Parathyroid adenoma (tissue), 2 donors: ENCODE results near the gene AXDND1.
A peak's percentile ranks its signal among the peaks of the same experiment; 100 is the strongest.

Experiments
- H2AFZ ChIP-seq: fragments of 300-600 bp; sonication (generic); one replicate; pipeline ENCODE4 v1.7.0; 2017; ENCODE audit warnings: antibody characterized with exemption, mild to moderate bottlenecking
- H3K27ac ChIP-seq: fragments of 300-600 bp; sonication (generic); one replicate; pipeline ENCODE4 v1.7.0; 2017
- H3K27me3 ChIP-seq: fragments of 300-600 bp; sonication (generic); one replicate; pipeline ENCODE4 v1.7.0; 2017; ENCODE audit warnings: low read length; ENCODE audit not compliant: control insufficient read depth, insufficient read depth
- H3K36me3 ChIP-seq: fragments of 300-600 bp; sonication (generic); one replicate; pipeline ENCODE4 v1.7.0; 2017; ENCODE audit warnings: low read length; ENCODE audit not compliant: control insufficient read depth, insufficient read depth
- H3K4me1 ChIP-seq: fragments of 300-600 bp; sonication (generic); one replicate; pipeline ENCODE4 v1.7.0; 2017; ENCODE audit warnings: control low read depth
- H3K4me2 ChIP-seq: fragments of 300-600 bp; sonication (generic); one replicate; pipeline ENCODE4 v1.7.0; 2017; ENCODE audit warnings: low read length
- H3K4me3 ChIP-seq: fragments of 300-600 bp; sonication (generic); one replicate; pipeline ENCODE4 v1.7.0; 2017; ENCODE audit warnings: low read depth, low read length
- H3K79me2 ChIP-seq: fragments of 300-600 bp; sonication (generic); one replicate; pipeline ENCODE4 v1.7.0; 2017; ENCODE audit warnings: control low read depth
- H3K9ac ChIP-seq: fragments of 300-600 bp; sonication (generic); one replicate; pipeline ENCODE4 v1.7.0; 2017; ENCODE audit warnings: mild to moderate bottlenecking
- H3K9me3 ChIP-seq: fragments of 300-600 bp; sonication (generic); one replicate; pipeline ENCODE4 v1.7.0; 2017; ENCODE audit warnings: low read length; ENCODE audit not compliant: control insufficient read depth
- TF ChIP-seq, protein P1 (sequence below): fragments of 300-600 bp; sonication (generic); IDR thresholded peaks from one replicate; pipeline ENCODE4 v1.7.0; 2017; ENCODE audit warnings: antibody characterized with exemption, mild to moderate bottlenecking
- donor health status: primary hyperparathyroidism.

AXDND1 gene

DNA sequence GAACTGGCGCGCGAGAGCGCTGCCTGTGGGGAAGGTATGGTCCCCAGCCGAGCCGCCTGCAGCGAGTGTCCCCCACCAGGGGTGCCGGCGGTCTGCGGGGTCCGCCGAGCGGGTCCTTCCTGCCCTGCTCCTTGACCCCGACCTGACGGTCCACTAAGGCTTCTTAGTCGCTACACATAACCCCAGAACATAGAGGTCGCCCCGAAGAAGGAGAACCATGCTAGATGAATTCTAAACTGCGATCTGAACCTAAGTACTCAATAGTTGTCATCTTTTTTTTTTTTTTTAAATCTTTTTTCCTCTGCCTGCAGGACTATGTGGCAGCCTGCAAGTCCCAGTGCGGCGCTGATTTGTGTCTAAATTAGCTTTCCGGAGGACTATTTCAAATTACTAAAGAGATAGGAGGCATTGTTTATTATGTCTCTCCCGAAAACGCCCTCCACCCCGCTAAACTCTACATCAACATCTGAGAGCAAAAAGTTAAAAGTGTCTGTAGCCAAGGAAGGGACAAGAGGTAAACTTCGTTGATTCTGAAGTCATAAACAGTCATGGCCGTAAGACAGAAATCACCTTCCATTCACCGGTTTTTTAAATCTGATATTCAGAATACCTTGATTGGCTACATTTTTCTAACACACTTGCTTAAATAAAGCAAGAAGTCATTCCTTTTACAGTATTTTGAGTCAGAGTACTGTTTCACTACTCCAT is 476 bp downstream of the AXDND1 start:
- Histone ChIP-seq H3K9me3 (no peaks in the 10 kb centered on the region), H3K4me3 (peak overlapping the region; percentile 72), H3K4me2 (peak overlapping the region; percentile 86), H3K36me3 (no peaks in the 10 kb centered on the region), H2AFZ (peak overlapping the region; percentile 97), H3K79me2 (no peaks in the 10 kb centered on the region), H3K4me1 (no peaks in the 10 kb centered on the region), H3K27me3 (no peaks in the 10 kb centered on the region), H3K9ac (peak overlapping the region; percentile 53), H3K27ac (peak overlapping the region; percentile 96)
- TF ChIP-seq, protein P1, sequence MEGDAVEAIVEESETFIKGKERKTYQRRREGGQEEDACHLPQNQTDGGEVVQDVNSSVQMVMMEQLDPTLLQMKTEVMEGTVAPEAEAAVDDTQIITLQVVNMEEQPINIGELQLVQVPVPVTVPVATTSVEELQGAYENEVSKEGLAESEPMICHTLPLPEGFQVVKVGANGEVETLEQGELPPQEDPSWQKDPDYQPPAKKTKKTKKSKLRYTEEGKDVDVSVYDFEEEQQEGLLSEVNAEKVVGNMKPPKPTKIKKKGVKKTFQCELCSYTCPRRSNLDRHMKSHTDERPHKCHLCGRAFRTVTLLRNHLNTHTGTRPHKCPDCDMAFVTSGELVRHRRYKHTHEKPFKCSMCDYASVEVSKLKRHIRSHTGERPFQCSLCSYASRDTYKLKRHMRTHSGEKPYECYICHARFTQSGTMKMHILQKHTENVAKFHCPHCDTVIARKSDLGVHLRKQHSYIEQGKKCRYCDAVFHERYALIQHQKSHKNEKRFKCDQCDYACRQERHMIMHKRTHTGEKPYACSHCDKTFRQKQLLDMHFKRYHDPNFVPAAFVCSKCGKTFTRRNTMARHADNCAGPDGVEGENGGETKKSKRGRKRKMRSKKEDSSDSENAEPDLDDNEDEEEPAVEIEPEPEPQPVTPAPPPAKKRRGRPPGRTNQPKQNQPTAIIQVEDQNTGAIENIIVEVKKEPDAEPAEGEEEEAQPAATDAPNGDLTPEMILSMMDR: no peak

DNA sequence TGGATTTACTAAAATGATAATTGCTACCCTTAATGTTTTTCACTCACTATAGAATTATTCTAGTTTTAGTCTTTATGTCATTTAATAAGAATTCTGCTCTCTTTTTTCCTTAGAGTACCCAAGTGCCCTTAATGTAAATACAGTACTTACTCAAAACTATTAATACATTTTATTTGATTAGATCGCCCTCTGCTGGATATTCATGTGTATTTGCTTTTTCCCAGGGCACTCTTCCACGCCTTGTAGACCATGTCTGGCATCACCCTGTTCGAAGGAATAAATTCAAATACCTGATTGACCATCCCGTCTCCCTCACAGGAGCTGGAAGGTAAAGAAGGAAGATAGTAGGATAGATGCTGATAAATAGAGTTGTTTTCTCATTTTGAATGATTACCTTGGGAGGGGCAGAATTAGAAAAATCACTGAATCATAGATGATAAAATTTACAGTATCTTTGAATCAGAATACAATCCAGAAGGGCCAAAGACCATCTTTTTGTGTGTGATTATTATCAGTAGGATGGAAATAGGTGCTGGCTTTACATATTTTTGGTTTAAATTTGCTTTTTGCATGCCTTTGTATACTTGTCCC is 4.1 kb downstream of the AXDND1 start:
- Histone ChIP-seq H3K79me2 (no peaks in the 10 kb centered on the region), H3K27me3 (no peaks in the 10 kb centered on the region), H3K36me3 (no peaks in the 10 kb centered on the region), H3K4me3 (no peak overlapping the region), H3K27ac (no peak overlapping the region), H2AFZ (no peak overlapping the region), H3K9me3 (no peaks in the 10 kb centered on the region), H3K4me1 (no peaks in the 10 kb centered on the region), H3K4me2 (no peak overlapping the region), H3K9ac (no peak overlapping the region)
- TF ChIP-seq, protein P1: peak; percentile 56

GRCh38 chr1:179372160-179372559 is 6.4 kb downstream of the AXDND1 start:
- Histone ChIP-seq H2AFZ (no peak overlapping the region), H3K4me3 (no peak overlapping the region), H3K4me1 (no peaks in the 10 kb centered on the region), H3K27ac (no peak overlapping the region), H3K9ac (no peak overlapping the region), H3K36me3 (no peaks in the 10 kb centered on the region), H3K9me3 (no peaks in the 10 kb centered on the region), H3K4me2 (no peak overlapping the region), H3K27me3 (no peaks in the 10 kb centered on the region), H3K79me2 (no peaks in the 10 kb centered on the region)
- TF ChIP-seq, protein P1: no peak

- Histone ChIP-seq H3K4me3 (no peak overlapping the region), H3K79me2 (no peaks in the 10 kb centered on the region), H2AFZ (no peak overlapping the region), H3K9me3 (no peaks in the 10 kb centered on the region), H3K4me2 (no peak overlapping the region), H3K27me3 (no peaks in the 10 kb centered on the region), H3K27ac (no peak overlapping the region), H3K9ac (no peak overlapping the region), H3K36me3 (no peaks in the 10 kb centered on the region), H3K4me1 (no peaks in the 10 kb centered on the region)
- TF ChIP-seq, protein P1: no peak
Observed at GRCh38 chr1:179376223-179376622, 10.5 kb downstream of the AXDND1 start.

DNA sequence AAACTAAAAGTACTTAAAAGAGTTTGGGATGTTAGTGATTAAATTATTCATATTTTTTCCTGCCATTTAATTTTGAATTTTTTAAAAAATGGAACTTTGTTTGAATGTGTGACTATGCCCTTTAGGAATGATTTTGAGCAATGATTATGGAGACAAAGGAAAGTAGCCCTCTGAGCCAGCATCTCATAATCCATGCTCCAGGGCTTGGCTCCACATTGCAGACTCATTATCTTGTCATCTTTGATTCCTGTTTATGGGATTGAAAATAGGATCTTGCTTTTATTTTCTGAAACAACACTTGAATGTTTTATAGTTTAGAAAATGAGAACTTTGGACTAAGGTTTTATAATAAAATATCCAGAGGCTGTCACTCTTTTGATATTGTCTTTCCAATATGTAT is 14.5 kb downstream of the AXDND1 start:
- H3K79me2 ChIP-seq: no peaks in the 10 kb centered on the region
- no peaks in the 10 kb centered on the region for H3K4me1 ChIP-seq
- no peaks in the 10 kb centered on the region for H3K27me3 ChIP-seq
- H3K9me3 ChIP-seq: no peaks in the 10 kb centered on the region
- H3K36me3 ChIP-seq: no peaks in the 10 kb centered on the region
- no peak overlapping the region for H3K4me2 ChIP-seq
- no peak overlapping the region for H3K9ac ChIP-seq
- H2AFZ ChIP-seq: no peak overlapping the region
- H3K27ac ChIP-seq: no peak overlapping the region
- TF ChIP-seq, protein P1: no peak
- no peak overlapping the region for H3K4me3 ChIP-seq
